K562 (cell line): ENCODE results near the gene POU2F1. TPM values are rescaled to one million over a fixed set of nuclear protein-coding genes. Genes with fewer than 3 reads are reported as not detected.

Experiments used
- ATAC-seq: fragments of 200-7000 bp; cut with Tn5 transposase; 3 replicates; pipeline ENCODE4 v1.9.1; 2020; ENCODE audit warnings: moderate library complexity
- BruUV-seq: library from RNA; stranded (reverse); fragments of 400-500 nt; replicated peaks from 2 replicates; lab custom pipeline; 2021; lab: Mats Ljungman, UMichigan
- CTCF ChIA-PET: fragments of 300-600 bp; formaldehyde crosslinking; extraction: SDS; loops from one replicate; lab custom pipeline; 2021; ENCODE audit warnings: low intra/inter-chr PET ratio; lab: Yijun Ruan, JAX
- POLR2A ChIA-PET: fragments of 300-600, 350-650 bp; sonication (Branson Sonifier 250); formaldehyde crosslinking; extraction: SDS; loops from one replicate; lab custom pipeline; 2021; ENCODE audit warnings: antibody characterized with exemption, inconsistent platforms; lab: Yijun Ruan, JAX
- DNase-seq, 4 experiments: peaks; one replicate each; pipeline versions ENCODE4 v3.0.0 to v3.0.0-alpha.2; 2011 to 2018; ENCODE audit warnings: low spot score in 3 of 4, mixed read lengths in 3 of 4; ENCODE audit errors: extremely low read depth in 1 of 4
- FAIRE-seq: peaks from 2 replicates; lab custom pipeline; 2011; peaks lifted over from hg19 to GRCh38; lab: Jason Lieb, UNC
- H2AFZ ChIP-seq: 2 replicates; pipeline ENCODE4 v1.6.0; 2011; ENCODE audit warnings: low read depth, low read length, control low read depth, inconsistent platforms
- H3K27ac ChIP-seq: fragments of 200-600 bp; 3 replicates; pipeline ENCODE4 v1.8.0; 2011; ENCODE audit warnings: low read depth, mild to moderate bottlenecking, control low read depth, inconsistent platforms, low read length, moderate library complexity, mixed read lengths; ENCODE audit errors: extremely low read depth
- H3K27me3 ChIP-seq, 2 experiments: fragments of 300-600 bp in 1 of 2; 2 replicates in 1 of 2; 3 replicates in 1 of 2; pipeline versions ENCODE4 v1.6.0 to v1.8.0; 2011; ENCODE audit warnings: inconsistent platforms in 2 of 2, low read length in 2 of 2, mild to moderate bottlenecking in 1 of 2, mixed read lengths in 1 of 2, moderate library complexity in 1 of 2; ENCODE audit not compliant: control insufficient read depth in 2 of 2, insufficient read depth in 2 of 2
- H3K36me3 ChIP-seq: fragments of 300-600 bp; 3 replicates; pipeline ENCODE4 v1.8.0; 2011; ENCODE audit warnings: mild to moderate bottlenecking, low read length, inconsistent platforms; ENCODE audit not compliant: control insufficient read depth, insufficient read depth
- H3K4me1 ChIP-seq, 2 experiments: fragments of 200-600 bp in 1 of 2; replicated peaks in 1 of 2; 2 replicates in 1 of 2; 3 replicates in 1 of 2; pipeline versions ENCODE4 v1.5.1 to v1.8.0; 2011; ENCODE audit warnings: inconsistent platforms in 2 of 2, low read length in 2 of 2, mild to moderate bottlenecking in 1 of 2, mixed read lengths in 1 of 2, moderate library complexity in 1 of 2; ENCODE audit not compliant: control insufficient read depth in 2 of 2, insufficient read depth in 2 of 2
- H3K4me2 ChIP-seq: 2 replicates; pipeline ENCODE4 v1.6.1; 2011; ENCODE audit warnings: low read length, control low read depth, inconsistent platforms, mixed read lengths; ENCODE audit not compliant: insufficient read depth
- H3K4me3 ChIP-seq: fragments of 200-600 bp; sonication (generic), shearing (Covaris generic); 2 replicates; pipeline ENCODE4 v1.5.1; 2016; ENCODE audit warnings: control low read depth, inconsistent platforms
- H3K79me2 ChIP-seq: fragments of 200-600 bp; 3 replicates; pipeline ENCODE4 v1.8.0; 2011; ENCODE audit warnings: low read length, inconsistent platforms; ENCODE audit not compliant: control insufficient read depth, insufficient read depth
- H3K9ac ChIP-seq, 2 experiments: 2 replicates each; pipeline versions ENCODE4 v1.6.0 to v1.6.1; 2011; ENCODE audit warnings: low read depth in 2 of 2, low read length in 2 of 2, control low read depth in 1 of 2, inconsistent platforms in 1 of 2, mild to moderate bottlenecking in 1 of 2, mixed read lengths in 1 of 2; ENCODE audit not compliant: insufficient read depth in 1 of 2
- H3K9me1 ChIP-seq: one replicate; pipeline ENCODE4 v1.6.0; 2011; ENCODE audit warnings: inconsistent platforms, mild to moderate bottlenecking, low read length, moderate library complexity; ENCODE audit not compliant: control insufficient read depth, insufficient read depth
- H3K9me3 ChIP-seq: replicated peaks from 2 replicates; pipeline ENCODE4 v1.5.1; 2011; ENCODE audit warnings: low read depth, low read length, inconsistent platforms; ENCODE audit not compliant: control insufficient read depth, insufficient read depth
- H4K20me1 ChIP-seq: replicated peaks from 2 replicates; pipeline ENCODE4 v1.6.1; 2011; ENCODE audit warnings: low read length, inconsistent platforms, mixed read lengths; ENCODE audit not compliant: control insufficient read depth, insufficient read depth
- RAD21 ChIP-seq, 2 experiments: fragments of 250-450 bp in 1 of 2; fragments of 450-650 bp in 1 of 2; sonication (Bioruptor Pico) in 1 of 2; formaldehyde crosslinking in 1 of 2; IDR thresholded peaks in 1 of 2; conservative IDR thresholded peaks in 1 of 2; 2 replicates each; pipeline versions ENCODE4 v1.4.0 to v1.8.0; 2020 to 2022; ENCODE audit warnings: mild to moderate bottlenecking in 2 of 2, moderate library complexity in 1 of 2
- RNF2 ChIP-seq: sonication (generic); IDR thresholded peaks from 2 replicates; pipeline ENCODE4 v1.6.1; 2016
- TCF7 ChIP-seq: sonication (generic); IDR thresholded peaks from 2 replicates; pipeline ENCODE4 v1.6.1; 2016; ENCODE audit warnings: antibody characterized with exemption, borderline replicate concordance
- WGBS: fragments of 100-300 bp; shearing (Covaris generic); methylation state at CpG from one replicate; pipeline ENCODE4 v1.1.6; 2016; ENCODE audit warnings: low coverage, mixed read lengths; ENCODE audit not compliant: insufficient coverage; ENCODE audit errors: missing lambda C conversion rate; 5-methylcytosine and 5-hydroxymethylcytosine counted together
- in situ Hi-C: fragments of 300-500 bp; cut with MboI; formaldehyde crosslinking; loops from 4 replicates; pipeline ENCODE4 v1.15.0; 2018; ENCODE audit warnings: inconsistent platforms, mixed read lengths
- intact Hi-C: fragments of 100-400 bp; cut with micrococcal nuclease; formaldehyde crosslinking; loops from 2 replicates; pipeline ENCODE4 v1.14.2; 2022
- polyA plus RNA-seq, 8 experiments: library from polyadenylated mRNA; depleted of rRNA in 4 of 8; stranded (reverse) in 5 of 8; unstranded in 3 of 8; fragments of >200 nt; fragmentation: Nextera tagmentation in 2 of 8; fragmentation: Illumina TruSeq in 1 of 8; extraction: Ambion mirVana in 2 of 8; extraction: Trizol in 1 of 8; gene quantifications; 2 replicates each; pipeline versions ENCODE4 v1.2.1 to v1.2.3, GENCODE V29; 2011 to 2014; ENCODE audit warnings: inconsistent platforms in 1 of 8, missing spikeins in 1 of 8
- total RNA-seq, 7 experiments: library from RNA; depleted of rRNA in 6 of 7; stranded (reverse); fragments of >200 nt in 6 of 7; fragmentation: Illumina TruSeq in 2 of 7; extraction: Trizol in 2 of 7; gene quantifications; 2 replicates each; pipeline versions ENCODE4 v1.2.1 to v1.2.3, GENCODE V29; 2011 to 2021; ENCODE audit warnings: low replicate concordance in 1 of 7
- TF ChIP-seq, protein P1 (sequence below), 2 experiments: fragments of 450-650 bp; conservative IDR thresholded peaks; 2 replicates each; pipeline ENCODE4 v1.6.1; 2017; ENCODE audit warnings: mild to moderate bottlenecking in 2 of 2, moderate library complexity in 2 of 2
- TF ChIP-seq, protein P2 (sequence below): fragments of 450-650 bp; formaldehyde crosslinking; IDR thresholded peaks from 2 replicates; pipeline ENCODE4 v1.4.0; 2020; ENCODE audit warnings: mild to moderate bottlenecking, moderate library complexity

Gene POU2F1
- total and polyA plus RNA-seq, 9 of the 15 experiments (the other 6 are each of a cell fraction or from before 2014, with no cell fraction given): 2.6 to 22.3 (median 8.8) TPM

DNA sequence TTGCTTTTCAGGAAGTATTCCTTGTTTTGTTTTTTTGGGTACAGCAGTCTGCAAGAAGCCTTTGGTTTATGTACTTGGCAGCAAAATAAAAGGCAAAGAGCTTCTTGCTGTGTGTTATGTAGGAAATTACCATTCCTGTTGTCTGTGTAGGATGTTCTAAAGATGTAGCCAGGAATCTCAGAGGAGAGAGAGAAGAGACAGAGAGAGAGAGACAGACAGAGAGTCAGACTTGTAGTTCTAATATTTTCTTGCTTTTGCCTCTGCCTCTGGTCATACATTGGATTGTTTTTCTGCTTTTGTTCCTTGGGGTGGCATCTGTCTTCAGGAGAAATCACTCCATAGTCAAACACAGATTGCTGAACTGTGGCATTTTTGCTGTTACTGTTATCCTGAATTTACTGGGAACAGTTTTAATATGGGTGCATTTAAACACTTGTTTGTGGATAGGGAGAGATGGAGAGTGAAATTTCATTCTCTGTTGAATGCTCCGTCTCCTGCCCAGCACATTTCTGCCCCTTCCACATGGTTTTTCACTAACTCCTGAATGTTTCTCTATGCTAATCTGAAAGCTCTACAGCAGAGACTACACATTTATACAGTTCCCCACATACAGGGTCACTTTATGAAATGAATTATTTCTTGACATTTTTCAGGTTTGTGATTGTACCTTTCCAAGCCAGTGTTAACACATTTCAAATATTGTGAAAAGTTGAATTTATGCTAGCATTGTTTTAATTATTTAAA lies 49.8 kb downstream of the POU2F1 start:
- Histone ChIP-seq H3K27me3 (no peaks in the 10 kb centered on the region), H3K4me2 (no peak overlapping the region), H3K79me2 (peaks cover 65% of the 10 kb centered on the region), H3K4me3 (no peak overlapping the region), H3K9ac (no peak overlapping the region), H3K4me1 (peaks cover 4% of the 10 kb centered on the region in 2 experiments; a peak in 2 of 5 replicates), H3K27ac (no peak overlapping the region), H3K36me3 (no peaks in the 10 kb centered on the region), H4K20me1 (no peaks in the 10 kb centered on the region), H2AFZ (no peak overlapping the region), H3K9me1 (no peaks in the 10 kb centered on the region), H3K9me3 (no peaks in the 10 kb centered on the region)
- TF ChIP-seq RNF2 (no peak), TCF7 (no peak), RAD21 (CRISPR knock-in tag; conservative IDR thresholded peaks at IDR 0.05 in 1 of 2, IDR thresholded peaks at IDR 0.05 in 1 of 2) (peak in 1 of 2 experiments; percentile 11; a peak in 1 of 4 replicates)
- TF ChIP-seq, protein P1, sequence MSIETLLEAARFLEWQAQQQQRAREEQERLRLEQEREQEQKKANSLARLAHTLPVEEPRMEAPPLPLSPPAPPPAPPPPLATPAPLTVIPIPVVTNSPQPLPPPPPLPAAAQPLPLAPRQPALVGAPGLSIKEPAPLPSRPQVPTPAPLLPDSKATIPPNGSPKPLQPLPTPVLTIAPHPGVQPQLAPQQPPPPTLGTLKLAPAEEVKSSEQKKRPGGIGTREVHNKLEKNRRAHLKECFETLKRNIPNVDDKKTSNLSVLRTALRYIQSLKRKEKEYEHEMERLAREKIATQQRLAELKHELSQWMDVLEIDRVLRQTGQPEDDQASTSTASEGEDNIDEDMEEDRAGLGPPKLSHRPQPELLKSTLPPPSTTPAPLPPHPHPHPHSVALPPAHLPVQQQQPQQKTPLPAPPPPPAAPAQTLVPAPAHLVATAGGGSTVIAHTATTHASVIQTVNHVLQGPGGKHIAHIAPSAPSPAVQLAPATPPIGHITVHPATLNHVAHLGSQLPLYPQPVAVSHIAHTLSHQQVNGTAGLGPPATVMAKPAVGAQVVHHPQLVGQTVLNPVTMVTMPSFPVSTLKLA (conservative IDR thresholded peaks at IDR 0.05): no peak
- TF ChIP-seq, protein P2, sequence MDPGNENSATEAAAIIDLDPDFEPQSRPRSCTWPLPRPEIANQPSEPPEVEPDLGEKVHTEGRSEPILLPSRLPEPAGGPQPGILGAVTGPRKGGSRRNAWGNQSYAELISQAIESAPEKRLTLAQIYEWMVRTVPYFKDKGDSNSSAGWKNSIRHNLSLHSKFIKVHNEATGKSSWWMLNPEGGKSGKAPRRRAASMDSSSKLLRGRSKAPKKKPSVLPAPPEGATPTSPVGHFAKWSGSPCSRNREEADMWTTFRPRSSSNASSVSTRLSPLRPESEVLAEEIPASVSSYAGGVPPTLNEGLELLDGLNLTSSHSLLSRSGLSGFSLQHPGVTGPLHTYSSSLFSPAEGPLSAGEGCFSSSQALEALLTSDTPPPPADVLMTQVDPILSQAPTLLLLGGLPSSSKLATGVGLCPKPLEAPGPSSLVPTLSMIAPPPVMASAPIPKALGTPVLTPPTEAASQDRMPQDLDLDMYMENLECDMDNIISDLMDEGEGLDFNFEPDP: no peak
- ChIA-PET POLR2A (interaction anchor here (0.6 to 1.9 kb wide), 2 partner anchors 15 to 18 kb away, joined by 3 to 4 read pairs; no protein-coding TSS in a partner anchor), CTCF (no interaction called here)
- DNase-seq (no peak), FAIRE-seq (no peak), ATAC-seq (no peak)
- intact Hi-C loops: no loop called here
- BruUV-seq: no TSS peak
- in situ Hi-C loops: no loop called here
- WGBS: 95% methylated on average over 1 of the region's 1 CpG
